ENCODE measurements around the gene RALGAPA1.
"Not testable (repeated sequence)": the region's sequence is repeated elsewhere in the genome, so short reads cannot be mapped to it uniquely, and the experiment has no call there.

Gene RALGAPA1

GRCh38 chr14:35696575-35696974, 112.5 kb downstream of the RALGAPA1 start:
- Histone ChIP-seq H3K4me1 (ENCODE audit: control insufficient read depth, insufficient read depth, low read length) (peaks cover 7% of the 10 kb centered on the region; the same call in 1 of the 2 replicates), H3K27ac (ENCODE audit: low read depth, low read length) (no peak overlapping the region), H3K36me3 (ENCODE audit: control insufficient read depth, insufficient read depth, low read length) (no peaks in the 10 kb centered on the region), H3K9ac (ENCODE audit: low read depth, low read length) (no peak overlapping the region), H3K4me3 (ENCODE audit: low read depth, low read length) (no peak overlapping the region), H3K9me3 (ENCODE audit: control insufficient read depth, insufficient read depth, low read length) (no peaks in the 10 kb centered on the region), H3K27me3 (ENCODE audit: control insufficient read depth, insufficient read depth, low read length) (no peaks in the 10 kb centered on the region)

DNA sequence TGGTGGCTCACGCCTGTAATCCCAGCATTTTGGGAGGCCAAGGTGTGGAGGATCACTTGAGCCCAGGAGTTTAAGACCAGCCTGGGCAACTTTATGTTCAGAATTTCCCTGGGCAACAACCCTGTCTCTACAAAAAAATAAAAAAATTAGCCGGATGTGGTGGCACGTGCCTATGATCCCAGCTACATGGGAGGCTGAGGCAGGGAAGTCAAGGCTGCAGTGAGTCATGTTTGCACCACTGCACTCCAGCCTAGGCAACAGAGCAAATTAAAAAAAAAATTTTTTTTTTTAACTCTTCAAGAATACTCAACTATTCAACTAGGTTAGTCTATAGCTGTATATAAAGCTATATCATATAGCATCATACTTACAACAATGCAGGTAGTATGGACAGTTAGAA, 113.0 kb downstream of the RALGAPA1 start:
- Histone ChIP-seq H3K4me1 (ENCODE audit: control insufficient read depth, insufficient read depth, low read length) (peaks cover 7% of the 10 kb centered on the region; the same call in 1 of the 2 replicates), H3K36me3 (ENCODE audit: control insufficient read depth, insufficient read depth, low read length) (no peaks in the 10 kb centered on the region), H3K27me3 (ENCODE audit: control insufficient read depth, insufficient read depth, low read length) (no peaks in the 10 kb centered on the region), H3K9ac (ENCODE audit: low read depth, low read length) (no peak overlapping the region), H3K9me3 (ENCODE audit: control insufficient read depth, insufficient read depth, low read length) (no peaks in the 10 kb centered on the region), H3K27ac (ENCODE audit: low read depth, low read length) (no peak overlapping the region), H3K4me3 (ENCODE audit: low read depth, low read length) (no peak overlapping the region)

- no peak overlapping the region for H3K9ac ChIP-seq (ENCODE audit: low read depth, low read length)
- H3K27ac ChIP-seq (ENCODE audit: low read depth, low read length) = no peak overlapping the region
Observed at GRCh38 chr14:35695647-35696046, 113.4 kb downstream of the RALGAPA1 start.

GRCh38 chr14:35695072-35695471, 114.0 kb downstream of the RALGAPA1 start:
- peaks cover 7% of the 10 kb centered on the region; the same call in 1 of the 2 replicates for H3K4me1 ChIP-seq (ENCODE audit: control insufficient read depth, insufficient read depth, low read length)
- no peaks in the 10 kb centered on the region for H3K9me3 ChIP-seq (ENCODE audit: control insufficient read depth, insufficient read depth, low read length)
- H3K9ac ChIP-seq (ENCODE audit: low read depth, low read length) = no peak overlapping the region
- H3K36me3 ChIP-seq (ENCODE audit: control insufficient read depth, insufficient read depth, low read length) = no peaks in the 10 kb centered on the region
- H3K27me3 ChIP-seq (ENCODE audit: control insufficient read depth, insufficient read depth, low read length) = no peaks in the 10 kb centered on the region
- no peak overlapping the region for H3K27ac ChIP-seq (ENCODE audit: low read depth, low read length)
- H3K4me3 ChIP-seq (ENCODE audit: low read depth, low read length) = no peak overlapping the region

More at GRCh38 chr14:35695647-35696046, 113.4 kb downstream of the RALGAPA1 start:
- no peak overlapping the region for H3K4me3 ChIP-seq (ENCODE audit: low read depth, low read length)
- no peaks in the 10 kb centered on the region for H3K27me3 ChIP-seq (ENCODE audit: control insufficient read depth, insufficient read depth, low read length)
- H3K36me3 ChIP-seq (ENCODE audit: control insufficient read depth, insufficient read depth, low read length) = no peaks in the 10 kb centered on the region
- no peaks in the 10 kb centered on the region for H3K9me3 ChIP-seq (ENCODE audit: control insufficient read depth, insufficient read depth, low read length)
- peaks cover 7% of the 10 kb centered on the region; the same call in 1 of the 2 replicates for H3K4me1 ChIP-seq (ENCODE audit: control insufficient read depth, insufficient read depth, low read length)

- no peak overlapping the region for H3K27ac ChIP-seq (ENCODE audit: low read depth, low read length)
- H3K9me3 ChIP-seq (ENCODE audit: control insufficient read depth, insufficient read depth, low read length) = no peaks in the 10 kb centered on the region
Observed at GRCh38 chr14:35689000-35689460, 120.1 kb downstream of the RALGAPA1 start.

DNA sequence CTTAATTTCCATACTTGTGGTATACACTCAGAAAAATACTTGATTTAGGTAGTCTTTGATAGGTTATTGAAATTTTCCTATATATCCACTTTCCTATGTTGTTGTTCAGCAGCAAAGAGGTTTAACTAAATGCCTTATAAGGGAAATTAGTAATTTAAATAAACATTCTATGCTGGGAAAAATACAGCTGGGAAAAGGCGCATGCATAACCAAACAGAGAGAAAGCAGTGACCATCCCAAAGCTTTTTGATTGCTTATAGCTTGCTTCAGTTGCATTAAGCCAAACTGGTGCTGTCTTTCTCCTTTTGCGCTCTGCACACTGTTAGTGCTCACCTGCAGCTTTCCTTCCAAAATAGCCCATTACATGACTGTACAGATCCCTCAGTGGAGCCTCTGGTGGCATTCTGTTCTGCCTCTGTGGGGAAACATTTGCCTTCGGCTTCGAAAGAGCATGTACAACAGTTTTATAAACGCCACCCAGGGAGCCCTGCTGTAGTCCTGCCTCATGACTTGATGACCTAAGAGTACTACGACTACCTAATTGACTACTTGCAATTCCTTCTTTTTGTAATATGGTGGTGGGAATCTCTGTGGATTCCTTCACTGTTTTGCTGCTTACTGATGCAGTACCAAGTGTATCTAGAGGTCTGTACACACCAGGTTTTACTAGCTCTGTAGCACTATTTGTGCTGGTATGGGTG, 120.8 kb downstream of the RALGAPA1 start:
- no peaks in the 10 kb centered on the region for H3K9me3 ChIP-seq (ENCODE audit: control insufficient read depth, insufficient read depth, low read length)
- H3K27ac ChIP-seq (ENCODE audit: low read depth, low read length) = no peak overlapping the region
- no peaks in the 10 kb centered on the region for H3K4me1 ChIP-seq (ENCODE audit: control insufficient read depth, insufficient read depth, low read length)
- H3K9ac ChIP-seq (ENCODE audit: low read depth, low read length) = no peak overlapping the region
- H3K4me3 ChIP-seq (ENCODE audit: low read depth, low read length) = no peak overlapping the region
- peaks cover 7% of the 10 kb centered on the region; the same call in 1 of the 2 replicates for H3K36me3 ChIP-seq (ENCODE audit: control insufficient read depth, insufficient read depth, low read length)
- H3K27me3 ChIP-seq (ENCODE audit: control insufficient read depth, insufficient read depth, low read length) = no peaks in the 10 kb centered on the region

More at GRCh38 chr14:35689000-35689460, 120.1 kb downstream of the RALGAPA1 start:
- Histone ChIP-seq H3K36me3 (ENCODE audit: control insufficient read depth, insufficient read depth, low read length) (peaks cover 5% of the 10 kb centered on the region; the same call in 1 of the 2 replicates), H3K9ac (ENCODE audit: low read depth, low read length) (no peak overlapping the region), H3K4me1 (ENCODE audit: control insufficient read depth, insufficient read depth, low read length) (no peaks in the 10 kb centered on the region), H3K27me3 (ENCODE audit: control insufficient read depth, insufficient read depth, low read length) (no peaks in the 10 kb centered on the region), H3K4me3 (ENCODE audit: low read depth, low read length) (no peak overlapping the region)

DNA sequence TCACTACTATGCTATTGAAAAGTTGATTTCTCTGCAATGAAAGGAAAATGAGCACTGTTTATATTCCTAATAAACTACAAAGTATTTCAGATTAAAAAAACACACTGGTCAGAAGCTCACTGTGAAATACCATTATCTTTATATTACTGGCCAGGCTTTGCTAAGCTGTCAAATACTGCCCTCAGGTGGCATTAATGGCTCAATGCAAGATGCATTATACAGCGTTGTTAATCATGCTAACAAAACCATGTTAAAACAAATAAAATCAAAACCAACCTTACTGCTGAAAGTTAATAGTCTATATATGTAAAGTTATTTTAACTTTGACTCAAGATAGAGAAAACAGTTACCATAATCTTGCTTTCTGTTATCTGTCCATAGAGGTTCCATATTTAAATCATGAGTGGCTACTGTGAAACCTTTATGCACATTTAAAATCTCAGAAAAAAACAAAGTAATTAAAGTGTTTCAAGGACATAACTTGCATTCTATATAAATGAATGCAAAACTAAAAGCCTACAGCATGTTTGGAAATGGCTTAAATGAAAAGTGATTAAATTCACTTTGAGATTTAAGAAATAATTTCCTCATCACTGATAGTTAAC, 121.7 kb downstream of the RALGAPA1 start:
- Histone ChIP-seq H3K4me3 (ENCODE audit: low read depth, low read length) (no peak overlapping the region), H3K27ac (ENCODE audit: low read depth, low read length) (no peak overlapping the region), H3K36me3 (ENCODE audit: control insufficient read depth, insufficient read depth, low read length) (peaks cover 7% of the 10 kb centered on the region; the same call in 1 of the 2 replicates), H3K27me3 (ENCODE audit: control insufficient read depth, insufficient read depth, low read length) (no peaks in the 10 kb centered on the region), H3K4me1 (ENCODE audit: control insufficient read depth, insufficient read depth, low read length) (no peaks in the 10 kb centered on the region), H3K9ac (ENCODE audit: low read depth, low read length) (no peak overlapping the region), H3K9me3 (ENCODE audit: control insufficient read depth, insufficient read depth, low read length) (no peaks in the 10 kb centered on the region)

GRCh38 chr14:35683688-35684087, 125.4 kb downstream of the RALGAPA1 start:
- H3K9ac ChIP-seq (ENCODE audit: low read depth, low read length); H3K27ac ChIP-seq (ENCODE audit: low read depth, low read length); H3K4me3 ChIP-seq (ENCODE audit: low read depth, low read length); H3K36me3 ChIP-seq (ENCODE audit: control insufficient read depth, insufficient read depth, low read length); H3K9me3 ChIP-seq (ENCODE audit: control insufficient read depth, insufficient read depth, low read length); H3K27me3 ChIP-seq (ENCODE audit: control insufficient read depth, insufficient read depth, low read length); H3K4me1 ChIP-seq (ENCODE audit: control insufficient read depth, insufficient read depth, low read length): not testable (repeated sequence)

DNA sequence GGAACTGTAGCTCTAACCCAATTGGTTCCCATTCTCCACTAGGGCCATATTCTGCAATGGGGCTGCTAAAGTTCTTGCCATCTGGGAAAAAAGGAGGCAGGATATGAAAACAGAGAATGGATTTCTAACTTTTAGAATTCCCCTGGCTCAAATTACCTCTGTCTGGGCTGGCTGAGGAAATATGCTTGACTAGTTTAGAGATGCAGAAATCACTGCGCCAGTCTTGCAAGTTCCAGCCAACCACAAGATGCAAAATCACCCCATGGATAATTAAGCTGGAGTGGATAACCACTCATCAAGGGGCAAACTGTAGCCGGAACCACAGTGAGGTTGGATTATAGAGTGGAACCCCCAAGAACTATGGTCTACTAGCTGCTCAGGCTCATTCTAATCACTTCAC, 126.3 kb downstream of the RALGAPA1 start:
- Histone ChIP-seq H3K27ac (ENCODE audit: low read depth, low read length) (no peak overlapping the region), H3K4me1 (ENCODE audit: control insufficient read depth, insufficient read depth, low read length) (no peaks in the 10 kb centered on the region), H3K27me3 (ENCODE audit: control insufficient read depth, insufficient read depth, low read length) (no peaks in the 10 kb centered on the region), H3K36me3 (ENCODE audit: control insufficient read depth, insufficient read depth, low read length) (0 out of 2 replicates have a peak, but pooled peaks cover 8% of the 10 kb centered on the region), H3K9ac (ENCODE audit: low read depth, low read length) (no peak overlapping the region), H3K4me3 (ENCODE audit: low read depth, low read length) (no peak overlapping the region), H3K9me3 (ENCODE audit: control insufficient read depth, insufficient read depth, low read length) (no peaks in the 10 kb centered on the region)

DNA sequence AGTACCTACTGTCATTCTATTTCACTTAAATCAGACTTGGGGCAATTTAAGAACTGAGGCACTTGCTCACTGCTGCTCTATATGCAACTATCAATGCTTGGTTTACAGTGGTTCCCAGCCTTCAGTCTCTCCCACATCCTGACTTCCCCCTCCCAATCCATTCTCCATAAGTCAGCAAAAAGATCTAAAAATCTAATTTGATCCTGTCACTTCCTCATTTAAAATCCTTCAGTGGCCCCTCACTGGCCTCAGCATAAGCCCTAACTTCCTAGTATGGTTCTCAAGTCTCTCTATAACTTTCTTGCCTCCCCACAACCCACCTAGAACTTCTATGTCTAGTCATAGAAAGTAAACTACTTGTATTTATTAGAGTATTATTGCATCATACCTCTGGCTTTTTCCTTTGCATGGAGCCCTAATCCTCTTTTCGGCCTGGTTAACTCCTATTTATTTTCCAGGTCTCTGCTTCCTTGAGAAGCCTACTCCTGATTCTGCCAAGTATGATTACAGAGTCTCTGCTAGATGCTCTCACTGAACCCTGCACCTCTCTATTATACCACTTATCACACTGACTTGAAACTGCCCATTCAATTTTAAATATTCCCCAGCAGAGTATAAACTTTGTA, 130.6 kb downstream of the RALGAPA1 start:
- Histone ChIP-seq H3K4me1 (ENCODE audit: control insufficient read depth, insufficient read depth, low read length) (no peaks in the 10 kb centered on the region), H3K27ac (ENCODE audit: low read depth, low read length) (no peak overlapping the region), H3K27me3 (ENCODE audit: control insufficient read depth, insufficient read depth, low read length) (no peaks in the 10 kb centered on the region), H3K9ac (ENCODE audit: low read depth, low read length) (no peak overlapping the region), H3K4me3 (ENCODE audit: low read depth, low read length) (no peak overlapping the region), H3K36me3 (ENCODE audit: control insufficient read depth, insufficient read depth, low read length) (peaks cover 22% of the 10 kb centered on the region), H3K9me3 (ENCODE audit: control insufficient read depth, insufficient read depth, low read length) (no peaks in the 10 kb centered on the region)

DNA sequence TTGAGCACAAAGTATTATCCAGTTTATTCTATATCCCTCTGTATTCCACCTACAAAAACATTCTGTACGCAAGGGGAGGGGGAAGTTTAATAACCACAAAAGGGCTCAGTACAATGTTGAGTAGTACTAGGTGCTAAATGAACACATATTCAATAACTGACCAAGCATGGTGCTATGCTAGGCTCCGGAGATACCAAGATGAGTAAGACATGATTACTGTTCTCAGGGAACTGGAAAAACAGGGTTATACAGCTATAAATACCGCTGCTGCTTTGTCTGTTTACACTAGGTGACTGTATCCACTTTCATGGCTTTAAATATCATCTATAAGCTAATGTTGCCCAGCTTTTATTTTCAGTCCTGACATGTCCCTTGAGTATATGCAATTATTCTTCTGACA, 139.3 kb downstream of the RALGAPA1 start:
- no peaks in the 10 kb centered on the region for H3K4me1 ChIP-seq (ENCODE audit: control insufficient read depth, insufficient read depth, low read length)
- no peak overlapping the region for H3K9ac ChIP-seq (ENCODE audit: low read depth, low read length)
- H3K36me3 ChIP-seq (ENCODE audit: control insufficient read depth, insufficient read depth, low read length) = peaks cover 7% of the 10 kb centered on the region; the same call in 1 of the 2 replicates
- H3K4me3 ChIP-seq (ENCODE audit: low read depth, low read length) = no peak overlapping the region
- H3K27me3 ChIP-seq (ENCODE audit: control insufficient read depth, insufficient read depth, low read length) = no peaks in the 10 kb centered on the region
- no peaks in the 10 kb centered on the region for H3K9me3 ChIP-seq (ENCODE audit: control insufficient read depth, insufficient read depth, low read length)
- H3K27ac ChIP-seq (ENCODE audit: low read depth, low read length) = no peak overlapping the region

All from HUES48 (cell line).